NCI-H748 (cell line): ENCODE results near the gene ACP2.

ENCODE experiments used
- DNase-seq: peaks from one replicate; lab custom pipeline; 2025; ENCODE audit not compliant: unreplicated experiment; lab: John Stamatoyannopoulos, UW

The ACP2 gene

GRCh38 chr11:47248664-47249377 is at the start of gene ACP2:
Gene ACP2, minus strand, starts transcription at chr11:47248814. Its CDS starts 25 bp downstream, at chr11:47248789.
- DNase-seq: peak; percentile 94

GRCh38 chr11:47296045-47296444 is 47.4 kb upstream of the ACP2 start:
- no peak for DNase-seq

- no peak for DNase-seq
These were observed 46.8 kb upstream of the ACP2 start for GRCh38 chr11:47295385-47295784.

GRCh38 chr11:47289856-47290255 is 41.2 kb upstream of the ACP2 start:
- no peak for DNase-seq

GRCh38 chr11:47288066-47288465 is 39.5 kb upstream of the ACP2 start:
- DNase-seq: no peak

- DNase-seq: no peak
These were observed 37.6 kb upstream of the ACP2 start for GRCh38 chr11:47285969-47286770.

GRCh38 chr11:47284151-47284550 is 35.5 kb upstream of the ACP2 start:
- DNase-seq: no peak

- DNase-seq: no peak
These were observed 33.8 kb upstream of the ACP2 start for GRCh38 chr11:47282462-47282861.

GRCh38 chr11:47280860-47281259 is 32.2 kb upstream of the ACP2 start:
- DNase-seq: no peak

GRCh38 chr11:47280099-47280498 is 31.5 kb upstream of the ACP2 start:
- DNase-seq: no peak

GRCh38 chr11:47278769-47279168 is 30.2 kb upstream of the ACP2 start:
- DNase-seq: no peak

GRCh38 chr11:47278058-47278457 is 29.4 kb upstream of the ACP2 start:
- no peak for DNase-seq

GRCh38 chr11:47276923-47277322 is 28.3 kb upstream of the ACP2 start:
- DNase-seq: no peak

- DNase-seq: no peak
These were observed 26.1 kb upstream of the ACP2 start for GRCh38 chr11:47274495-47275235.

GRCh38 chr11:47272706-47273105 is 24.1 kb upstream of the ACP2 start:
- DNase-seq: no peak

- peak; percentile 31 for DNase-seq
These were observed 23.5 kb upstream of the ACP2 start for GRCh38 chr11:47271961-47272661.

GRCh38 chr11:47271328-47271727 is 22.7 kb upstream of the ACP2 start:
- DNase-seq: no peak

GRCh38 chr11:47270331-47271271 is 22.0 kb upstream of the ACP2 start:
- DNase-seq: peak; percentile 51

- peak; percentile 93 for DNase-seq
These were observed 21.3 kb upstream of the ACP2 start, which contains the start of gene MADD for GRCh38 chr11:47269829-47270305. Gene MADD, plus strand, starts transcription at chr11:47270133.
